GM12878 (cell line): Measurements from ENCODE around the gene NOCT. TPM values are rescaled to one million over a fixed set of nuclear protein-coding genes. Genes with fewer than 3 reads are reported as not detected.

Experiments
- BCLAF1 ChIP-seq: fragments of 450-650 bp; IDR thresholded peaks from 2 replicates; pipeline ENCODE4 v1.6.1; 2017; ENCODE audit warnings: antibody characterized with exemption, mild to moderate bottlenecking, moderate library complexity
- CREM ChIP-seq: IDR thresholded peaks from 2 replicates; pipeline ENCODE4 v1.6.1; 2014; ENCODE audit warnings: antibody characterized with exemption, low read depth
- DPF2 ChIP-seq: fragments of 450-650 bp; IDR thresholded peaks from 2 replicates; pipeline ENCODE4 v1.6.1; 2017; ENCODE audit warnings: mild to moderate bottlenecking
- GATAD2B ChIP-seq: fragments of 450-650 bp; conservative IDR thresholded peaks from 2 replicates; pipeline ENCODE4 v1.6.1; 2017; ENCODE audit warnings: low read depth, mild to moderate bottlenecking, moderate library complexity
- IRF5 ChIP-seq: fragments of 450-650 bp; IDR thresholded peaks from 2 replicates; pipeline ENCODE4 v1.6.1; 2017; ENCODE audit warnings: borderline replicate concordance
- JUNB ChIP-seq: IDR thresholded peaks from 2 replicates; pipeline ENCODE4 v1.6.1; 2016; ENCODE audit warnings: antibody characterized with exemption, mild to moderate bottlenecking
- KDM1A ChIP-seq: fragments of 200-600 bp; sonication (generic); IDR thresholded peaks from 2 replicates; pipeline ENCODE4 v1.6.1; 2016; ENCODE audit warnings: borderline replicate concordance
- MYB ChIP-seq: fragments of 150-350 bp; IDR thresholded peaks from 2 replicates; pipeline ENCODE4 v1.6.1; 2014; ENCODE audit warnings: mild to moderate bottlenecking, low read depth, low read length, borderline replicate concordance
- PML ChIP-seq: IDR thresholded peaks from 2 replicates; pipeline ENCODE4 v1.6.1; 2012; ENCODE audit warnings: low read length, inconsistent platforms
- RELA ChIP-seq: fragments of 450-650 bp; IDR thresholded peaks from 2 replicates; pipeline ENCODE4 v1.8.0; 2014; ENCODE audit warnings: borderline replicate concordance; ENCODE audit not compliant: partially characterized antibody
- RFX5 ChIP-seq: IDR thresholded peaks from 2 replicates; pipeline ENCODE4 v1.6.1; 2011; ENCODE audit warnings: low read depth, low read length, improper control_type of control experiment
- SIX5 ChIP-seq: IDR thresholded peaks from 2 replicates; pipeline ENCODE4 v1.6.1; 2011; ENCODE audit warnings: mild to moderate bottlenecking, low read depth, low read length, moderate library complexity; ENCODE audit not compliant: severe bottlenecking
- SMC3 ChIP-seq: IDR thresholded peaks from 2 replicates; pipeline ENCODE4 v1.6.1; 2011; ENCODE audit warnings: low read length, improper control_type of control experiment, borderline replicate concordance
- ZBTB11 ChIP-seq: fragments of 450-650 bp; formaldehyde crosslinking; IDR thresholded peaks from 2 replicates; pipeline ENCODE4 v1.5.0; 2022; ENCODE audit warnings: mild to moderate bottlenecking, missing genetic modification characterization
- ZNF217 ChIP-seq: fragments of 450-650 bp; IDR thresholded peaks from 2 replicates; pipeline ENCODE4 v1.6.1; 2017; ENCODE audit warnings: antibody characterized with exemption, mild to moderate bottlenecking
- polyA plus RNA-seq, 11 experiments: library from polyadenylated mRNA; depleted of rRNA in 4 of 11; unstranded in 6 of 11; stranded (reverse) in 5 of 11; fragments of >200 nt; fragmentation: Nextera tagmentation in 4 of 11; fragmentation: Illumina TruSeq in 1 of 11; extraction: Ambion mirVana in 4 of 11; extraction: Trizol in 1 of 11; gene quantifications; 1 replicate in 1 of 11; 2 replicates in 10 of 11; pipeline versions ENCODE4 v1.2.1 to v1.2.3, GENCODE V29; 2011 to 2016; ENCODE audit warnings: inconsistent platforms in 2 of 11, missing spikeins in 2 of 11, low read depth in 1 of 11
- total RNA-seq, 4 experiments: library from RNA; depleted of rRNA in 3 of 4; stranded (reverse); fragments of >200 nt in 3 of 4; fragmentation: Illumina TruSeq in 1 of 4; extraction: Trizol in 1 of 4; gene quantifications; 2 replicates each; pipeline versions ENCODE4 v1.2.1 to v1.2.3, GENCODE V29; 2013 to 2021
- TF ChIP-seq, protein P1 (sequence below): fragments of 450-650 bp; IDR thresholded peaks from 2 replicates; pipeline ENCODE4 v1.6.1; 2016; ENCODE audit warnings: mild to moderate bottlenecking, moderate library complexity, borderline replicate concordance

Gene NOCT
- total and polyA plus RNA-seq, 10 of the 15 experiments (the other 5 are each of a cell fraction or from before 2014, with no cell fraction given): 1.4 to 17.6 (median 8.1) TPM

- no peak for TF ChIP-seq BCLAF1
- peak; percentile 62 for TF ChIP-seq DPF2
- TF ChIP-seq GATAD2B: peak; percentile 86
- no peak for TF ChIP-seq ZNF217
- peak; percentile 29; the same call in 1 of the 2 replicates for TF ChIP-seq IRF5
- peak; percentile 79 for TF ChIP-seq CREM
- peak; percentile 69; the same call in 1 of the 2 replicates for TF ChIP-seq PML
- no peak for TF ChIP-seq SMC3
- TF ChIP-seq SIX5: no peak
- no peak for TF ChIP-seq JUNB
- no peak for TF ChIP-seq RFX5
- TF ChIP-seq, protein P1, sequence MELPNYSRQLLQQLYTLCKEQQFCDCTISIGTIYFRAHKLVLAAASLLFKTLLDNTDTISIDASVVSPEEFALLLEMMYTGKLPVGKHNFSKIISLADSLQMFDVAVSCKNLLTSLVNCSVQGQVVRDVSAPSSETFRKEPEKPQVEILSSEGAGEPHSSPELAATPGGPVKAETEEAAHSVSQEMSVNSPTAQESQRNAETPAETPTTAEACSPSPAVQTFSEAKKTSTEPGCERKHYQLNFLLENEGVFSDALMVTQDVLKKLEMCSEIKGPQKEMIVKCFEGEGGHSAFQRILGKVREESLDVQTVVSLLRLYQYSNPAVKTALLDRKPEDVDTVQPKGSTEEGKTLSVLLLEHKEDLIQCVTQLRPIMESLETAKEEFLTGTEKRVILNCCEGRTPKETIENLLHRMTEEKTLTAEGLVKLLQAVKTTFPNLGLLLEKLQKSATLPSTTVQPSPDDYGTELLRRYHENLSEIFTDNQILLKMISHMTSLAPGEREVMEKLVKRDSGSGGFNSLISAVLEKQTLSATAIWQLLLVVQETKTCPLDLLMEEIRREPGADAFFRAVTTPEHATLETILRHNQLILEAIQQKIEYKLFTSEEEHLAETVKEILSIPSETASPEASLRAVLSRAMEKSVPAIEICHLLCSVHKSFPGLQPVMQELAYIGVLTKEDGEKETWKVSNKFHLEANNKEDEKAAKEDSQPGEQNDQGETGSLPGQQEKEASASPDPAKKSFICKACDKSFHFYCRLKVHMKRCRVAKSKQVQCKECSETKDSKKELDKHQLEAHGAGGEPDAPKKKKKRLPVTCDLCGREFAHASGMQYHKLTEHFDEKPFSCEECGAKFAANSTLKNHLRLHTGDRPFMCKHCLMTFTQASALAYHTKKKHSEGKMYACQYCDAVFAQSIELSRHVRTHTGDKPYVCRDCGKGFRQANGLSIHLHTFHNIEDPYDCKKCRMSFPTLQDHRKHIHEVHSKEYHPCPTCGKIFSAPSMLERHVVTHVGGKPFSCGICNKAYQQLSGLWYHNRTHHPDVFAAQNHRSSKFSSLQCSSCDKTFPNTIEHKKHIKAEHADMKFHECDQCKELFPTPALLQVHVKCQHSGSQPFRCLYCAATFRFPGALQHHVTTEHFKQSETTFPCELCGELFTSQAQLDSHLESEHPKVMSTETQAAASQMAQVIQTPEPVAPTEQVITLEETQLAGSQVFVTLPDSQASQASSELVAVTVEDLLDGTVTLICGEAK: peak; percentile 32; the same call in 1 of the 2 replicates
- TF ChIP-seq RELA: peak; percentile 23
- TF ChIP-seq MYB: no peak
- no peak for TF ChIP-seq ZBTB11 (CRISPR knock-in tag)
- TF ChIP-seq KDM1A: no peak
Observed at GRCh38 chr4:139083956-139084803, 68.6 kb downstream of the NOCT start (continued).
